Stimulated activated CD4-positive, alpha-beta T cell treated with anti-CD3 and anti-CD28 coated beads, Interleukin-4, amount 100 ng/mL, for 4 hours (primary cell): Measurements from ENCODE around the gene MYCBP2.
"Not testable (repeated sequence)": the region's sequence is repeated elsewhere in the genome, so short reads cannot be mapped to it uniquely, and the experiment has no call there.

Source experiments
- DNase-seq, 2 experiments: peaks; one replicate each; pipeline ENCODE4 v3.0.0-alpha.2; 2020

The MYCBP2 gene

DNA sequence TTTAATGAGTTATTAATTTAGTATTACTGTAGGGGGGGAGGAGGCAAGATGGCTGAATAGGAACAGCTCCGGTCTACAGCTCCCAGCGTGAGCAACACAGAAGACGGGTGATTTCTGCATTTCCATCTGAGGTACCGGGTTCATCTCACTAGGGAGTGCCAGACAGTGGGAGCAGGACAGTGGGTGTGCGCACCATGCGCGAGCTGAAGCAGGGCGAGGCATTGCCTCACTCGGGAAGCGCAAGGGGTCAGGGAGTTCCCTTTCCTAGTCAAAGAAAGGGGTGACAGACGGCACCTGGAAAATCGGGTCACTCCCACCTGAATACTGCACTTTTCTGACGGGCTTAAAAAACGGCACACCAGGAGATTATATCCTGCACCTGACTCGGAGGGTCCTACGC lies 127.9 kb downstream of the MYCBP2 start:
- DNase-seq: not testable (repeated sequence)

DNA sequence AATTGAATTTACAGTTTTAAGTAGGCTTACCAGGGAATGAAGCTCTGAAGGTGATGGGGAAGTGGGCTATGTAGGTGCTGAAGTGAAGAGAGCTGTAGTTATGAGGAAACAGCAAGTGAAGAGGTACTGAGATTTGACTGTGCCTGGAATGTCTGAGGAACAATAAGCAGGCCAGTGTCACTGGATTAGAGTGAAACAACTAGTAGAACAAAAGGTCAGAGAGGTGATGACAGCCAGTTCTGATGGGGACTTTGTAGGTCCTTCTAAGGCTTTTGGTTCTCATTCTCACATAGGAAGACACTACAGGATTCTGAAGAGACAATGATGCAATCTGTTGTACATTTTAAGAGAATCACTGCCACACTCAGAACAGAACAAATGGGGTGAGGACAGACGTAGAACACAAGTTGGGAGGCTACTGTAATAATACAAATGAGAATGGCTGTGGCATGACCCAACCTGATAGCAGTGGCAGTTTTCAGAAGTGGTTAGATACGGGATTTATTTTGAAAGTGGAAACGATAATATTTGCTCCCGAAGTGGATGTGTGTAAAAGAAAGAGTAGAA lies 130.8 kb downstream of the MYCBP2 start:
- DNase-seq: no peak

DNA sequence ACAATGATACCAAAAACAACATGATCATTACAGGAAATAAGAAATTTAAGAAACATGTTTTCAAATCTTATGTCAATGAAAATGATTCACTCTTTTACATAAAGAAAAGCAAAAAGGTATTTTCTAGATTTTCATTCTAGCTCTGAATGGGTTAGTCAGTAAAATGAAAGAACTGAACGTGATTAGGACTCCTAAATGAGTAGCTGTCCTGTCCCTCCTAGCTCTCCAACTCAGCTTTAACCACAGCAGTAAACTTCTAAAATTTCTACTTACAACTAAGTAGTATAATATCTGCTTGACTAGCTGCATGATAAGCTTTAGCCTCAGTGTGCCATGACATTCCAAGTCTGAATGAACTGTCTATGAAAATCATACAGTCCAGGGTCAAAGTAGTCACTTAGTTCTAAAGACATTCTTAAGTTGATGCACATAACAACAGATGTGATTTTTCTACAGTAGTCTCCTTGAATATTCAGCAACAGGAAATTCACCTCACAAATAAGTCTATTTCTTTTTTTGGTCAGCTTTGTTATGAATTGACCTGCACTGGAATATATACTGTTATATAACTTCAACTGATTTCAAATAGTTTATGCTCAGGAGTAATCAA lies 136.4 kb downstream of the MYCBP2 start:
- no peak for DNase-seq

DNA sequence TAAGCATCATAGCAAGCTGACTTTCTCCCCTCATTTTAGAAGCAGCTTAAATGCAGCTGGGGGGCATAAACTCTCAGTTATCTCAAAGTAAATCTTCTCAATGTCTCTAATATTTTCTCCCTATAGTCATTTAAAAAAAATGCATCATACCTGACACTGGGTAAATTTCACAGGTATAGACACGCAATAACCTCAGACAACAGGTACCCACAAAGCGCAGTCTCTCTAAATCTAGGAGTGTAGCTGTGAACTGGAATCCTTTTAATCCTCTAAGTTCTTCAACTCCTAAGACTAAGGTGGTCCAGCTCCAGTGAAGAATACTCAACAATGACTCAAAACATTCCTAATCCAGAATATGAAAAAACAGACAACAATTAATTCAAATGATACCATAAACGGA lies 141.2 kb downstream of the MYCBP2 start:
- DNase-seq: no peak

DNA sequence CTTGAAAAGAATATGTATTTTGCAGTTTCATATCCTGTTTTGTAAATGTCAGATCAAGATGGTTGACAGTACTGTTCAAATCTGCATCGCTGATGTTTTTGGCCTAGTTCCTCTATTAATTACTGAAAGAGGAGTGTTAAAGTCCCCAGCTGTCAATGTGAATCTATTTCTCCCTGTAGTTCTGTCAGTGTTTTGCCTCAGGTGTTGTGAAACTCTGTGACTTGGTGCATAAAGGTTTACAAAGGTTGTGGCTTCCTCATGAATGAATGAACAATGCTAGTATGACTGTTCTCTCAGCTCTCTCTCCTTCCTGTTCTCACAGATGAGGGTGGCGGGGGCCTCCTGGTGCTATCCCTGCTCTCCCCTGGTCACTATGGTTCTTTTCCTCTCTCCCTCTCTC lies 142.4 kb downstream of the MYCBP2 start:
- DNase-seq: no peak

DNA sequence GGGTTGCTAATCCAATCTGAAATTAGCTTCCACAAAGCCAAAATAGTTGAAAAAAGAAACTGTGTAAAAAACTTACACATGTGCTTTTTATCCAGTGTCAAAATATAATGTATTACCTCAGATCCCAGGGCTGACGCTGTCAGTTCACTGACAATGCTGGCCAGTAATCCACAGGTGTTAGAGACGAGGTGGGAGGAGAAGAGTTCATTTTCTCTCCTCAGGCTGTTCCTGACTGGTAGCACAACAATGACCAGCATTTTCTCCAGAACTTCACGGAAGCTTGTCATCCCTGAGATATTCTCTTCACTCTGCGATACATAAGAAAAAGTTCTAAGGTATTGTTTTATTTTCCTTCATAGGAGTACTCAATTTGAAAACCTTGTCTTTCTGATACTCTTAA lies 146.9 kb downstream of the MYCBP2 start:
- no peak for DNase-seq

DNA sequence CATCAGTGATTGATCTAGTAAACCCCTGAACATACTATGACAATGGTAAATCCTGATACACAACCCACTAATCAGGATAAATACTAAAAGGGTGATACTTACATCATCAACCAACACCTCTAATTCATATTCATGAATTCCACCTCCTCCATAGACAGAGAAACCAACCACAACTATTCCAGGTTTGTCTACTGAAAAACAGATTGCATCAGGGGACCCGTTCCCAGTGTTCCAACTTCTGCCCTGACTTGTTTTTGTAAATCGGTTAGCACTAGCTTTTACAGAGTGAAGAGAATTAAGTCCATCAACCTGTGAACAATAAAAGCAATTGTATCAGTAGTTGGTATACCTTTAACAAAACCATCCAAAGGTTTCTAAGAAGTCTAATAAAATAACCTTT lies 149.2 kb downstream of the MYCBP2 start:
- DNase-seq: no peak

DNA sequence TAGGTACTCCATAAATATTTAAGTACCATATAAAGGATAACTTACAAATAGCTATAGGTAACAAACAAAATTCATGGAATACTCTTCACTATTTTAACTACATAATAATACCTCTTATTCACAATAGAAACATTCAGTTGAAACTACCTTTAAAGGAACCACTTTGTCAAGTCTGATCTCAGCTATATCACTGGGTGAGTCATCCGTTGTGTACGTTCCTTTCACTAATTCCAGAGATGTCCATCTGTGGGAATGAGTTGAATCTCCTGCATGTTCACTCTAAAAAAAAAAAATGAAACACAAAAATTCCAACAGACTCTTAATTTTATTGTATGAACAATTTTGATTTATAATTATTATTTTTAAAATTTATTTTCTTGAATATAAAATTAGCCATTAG lies 150.5 kb downstream of the MYCBP2 start:
- no peak for DNase-seq

DNA sequence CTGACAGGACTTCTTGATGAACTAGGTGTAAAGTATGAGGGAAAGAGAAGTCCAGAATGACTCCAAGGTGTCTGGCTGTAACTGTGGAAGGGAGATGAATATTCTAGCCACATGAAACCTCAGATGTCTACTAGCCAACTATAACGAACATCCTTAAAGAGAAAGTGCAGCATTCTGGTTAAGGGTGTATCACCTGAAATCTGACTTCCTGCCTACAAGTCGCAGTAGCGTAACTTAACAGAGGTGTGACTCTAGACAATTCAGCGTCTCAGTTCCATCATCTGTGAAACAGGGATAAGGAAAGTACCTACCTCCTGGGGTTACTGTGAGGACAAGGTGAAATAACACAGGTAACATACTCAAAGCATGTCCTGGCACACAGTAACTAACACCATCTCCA lies 154.2 kb downstream of the MYCBP2 start:
- no peak for DNase-seq

DNA sequence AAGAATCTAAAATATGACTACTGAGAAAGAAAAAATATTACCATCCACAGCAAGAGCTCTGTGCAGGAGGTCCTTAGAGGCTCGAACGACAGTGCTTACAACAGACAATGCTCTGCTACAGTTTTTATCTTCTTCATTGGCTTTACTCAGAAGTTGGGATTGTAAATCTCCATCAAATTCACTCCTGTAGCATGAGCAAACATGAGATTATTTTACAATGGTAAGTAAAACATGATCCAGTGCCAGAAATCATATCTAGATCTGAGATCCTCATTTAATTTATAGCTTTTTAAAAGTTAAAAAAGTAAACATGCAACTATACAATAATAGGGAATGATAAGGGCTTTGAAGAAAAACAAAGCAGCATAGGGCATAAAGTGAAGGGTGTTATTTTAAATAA lies 155.4 kb downstream of the MYCBP2 start:
- no peak for DNase-seq

DNA sequence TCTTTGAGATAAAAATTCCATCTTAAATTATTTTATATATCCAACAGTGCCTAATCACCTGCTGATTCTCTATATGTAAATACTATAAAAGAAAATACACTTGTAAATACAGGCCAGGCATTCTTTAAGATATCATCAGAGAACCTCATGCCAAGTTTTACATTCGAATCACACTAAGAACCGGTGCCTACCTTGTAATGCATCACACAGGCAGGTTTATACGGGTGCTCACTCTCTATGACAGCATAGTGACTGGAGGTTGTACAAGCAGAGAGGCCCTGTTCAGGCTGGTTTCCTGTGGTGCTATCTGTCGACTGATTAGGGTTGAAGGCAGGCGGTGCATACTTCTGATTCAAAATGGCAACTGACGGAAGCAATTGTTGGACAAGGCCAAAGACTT lies 158.7 kb downstream of the MYCBP2 start:
- DNase-seq: no peak

DNA sequence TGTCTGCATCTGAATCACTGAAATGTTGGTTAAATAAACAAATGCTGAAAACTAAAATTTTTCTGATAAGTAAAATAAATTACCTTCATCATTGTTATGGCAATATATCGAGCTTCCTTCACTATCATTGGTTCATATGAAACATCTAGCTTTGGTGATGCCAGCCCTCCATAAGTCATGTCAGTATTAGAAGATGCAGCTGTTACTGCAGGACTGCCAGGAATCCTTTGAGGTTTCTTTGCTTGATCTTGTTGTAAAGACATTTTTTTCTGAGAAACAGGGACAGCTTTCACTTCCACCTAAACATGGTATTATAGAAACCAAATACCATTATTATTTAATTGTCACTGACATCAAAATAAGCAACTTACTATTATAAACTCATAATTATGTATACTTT lies 176.2 kb downstream of the MYCBP2 start:
- no peak for DNase-seq

DNA sequence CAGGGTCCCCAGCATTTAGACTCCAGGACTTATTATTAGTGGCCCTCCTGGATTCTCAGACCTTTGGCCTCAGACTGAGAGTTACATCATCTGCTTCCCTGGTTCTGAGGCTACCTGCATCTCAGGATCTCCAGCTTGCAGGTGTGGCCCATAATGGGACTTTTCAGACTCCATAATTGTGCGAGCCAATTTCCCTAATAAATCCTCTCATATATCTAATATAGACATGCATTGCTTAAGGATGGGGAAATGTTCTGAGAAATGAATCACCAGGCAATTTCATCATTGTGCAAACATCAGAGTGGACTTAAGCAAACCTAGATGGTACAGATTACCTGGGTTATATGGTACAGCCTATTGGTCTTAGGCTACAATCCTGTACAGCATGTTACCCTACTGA lies 183.5 kb downstream of the MYCBP2 start:
- no peak for DNase-seq

DNA sequence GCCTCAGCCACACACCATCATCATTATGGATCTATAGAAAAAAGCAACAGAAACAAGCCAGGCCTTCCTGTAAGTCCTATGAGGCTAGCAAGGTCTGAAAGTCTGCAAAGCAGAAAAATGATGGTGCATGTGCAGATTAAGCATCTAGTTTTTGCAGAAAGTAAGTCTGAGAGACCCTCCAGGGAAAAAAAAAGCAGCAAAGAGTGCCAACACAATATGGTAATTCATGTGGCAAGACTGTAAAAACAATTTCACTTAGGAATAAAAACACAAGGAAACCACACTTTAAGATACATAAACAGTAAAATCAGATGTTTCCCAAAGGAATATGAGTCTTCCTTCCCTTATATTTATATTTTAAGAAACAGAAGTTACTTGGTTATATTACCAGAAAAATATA lies 187.6 kb downstream of the MYCBP2 start:
- no peak for DNase-seq

DNA sequence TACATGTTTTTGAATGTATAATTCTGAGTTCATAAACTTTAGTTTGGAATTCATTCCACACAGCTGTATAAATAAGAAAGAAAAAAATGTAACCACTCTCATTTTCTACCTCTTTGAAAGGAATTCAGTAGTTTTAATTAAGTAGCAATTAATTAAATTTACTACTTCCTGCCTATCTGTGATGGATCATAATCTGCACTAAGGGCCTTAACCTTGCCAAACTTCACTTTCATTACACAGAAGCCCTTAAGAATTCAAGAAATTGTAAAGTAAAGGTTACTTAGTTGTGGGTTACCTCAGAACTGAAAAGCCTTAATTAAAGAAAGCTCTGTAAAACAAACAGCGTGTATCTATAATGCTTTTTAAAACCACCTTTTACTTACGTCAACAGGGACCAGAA lies 188.1 kb downstream of the MYCBP2 start:
- no peak for DNase-seq

DNA sequence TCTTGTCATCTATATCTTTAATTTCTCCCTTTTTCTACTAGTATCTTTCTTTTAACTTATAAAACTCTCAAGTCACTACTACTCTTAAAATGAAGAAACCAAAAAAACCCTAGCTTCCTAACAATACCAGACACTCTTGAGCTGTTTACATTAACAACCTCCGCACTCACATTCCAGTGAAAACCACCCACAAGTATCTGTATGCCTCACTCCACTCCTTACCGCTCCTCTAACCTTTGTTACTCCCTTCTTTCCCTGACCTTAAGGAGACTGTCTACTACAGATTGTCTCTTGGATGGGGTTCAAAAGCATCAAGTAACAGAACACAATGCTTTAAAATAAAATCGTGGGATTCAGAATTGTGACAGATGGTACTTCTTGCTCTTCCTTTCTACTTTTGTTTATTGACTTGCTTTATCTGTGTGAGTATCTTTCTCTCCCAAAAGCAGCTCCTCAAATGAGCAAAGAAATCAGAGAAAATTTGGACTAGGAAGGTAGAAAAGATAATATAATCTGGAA lies 189.9 kb downstream of the MYCBP2 start:
- DNase-seq: no peak

DNA sequence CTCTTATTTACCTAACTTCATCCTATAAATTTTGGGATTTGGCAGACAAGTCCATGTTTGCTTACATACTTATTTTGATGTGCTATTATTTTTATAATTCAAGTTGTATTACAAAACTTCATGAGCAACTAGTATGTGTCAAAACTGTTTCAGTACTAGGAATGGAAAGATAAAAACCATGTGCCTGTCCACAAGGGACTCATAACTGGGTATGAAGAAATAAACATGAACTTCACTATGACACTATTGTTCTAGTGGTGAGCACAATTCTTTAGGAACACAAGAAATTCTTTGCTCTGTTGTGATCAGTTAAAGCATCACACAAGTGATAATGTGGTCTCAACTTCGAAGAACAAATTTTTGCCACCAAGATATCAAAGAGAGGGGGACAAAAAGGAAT lies 202.5 kb downstream of the MYCBP2 start:
- no peak for DNase-seq

DNA sequence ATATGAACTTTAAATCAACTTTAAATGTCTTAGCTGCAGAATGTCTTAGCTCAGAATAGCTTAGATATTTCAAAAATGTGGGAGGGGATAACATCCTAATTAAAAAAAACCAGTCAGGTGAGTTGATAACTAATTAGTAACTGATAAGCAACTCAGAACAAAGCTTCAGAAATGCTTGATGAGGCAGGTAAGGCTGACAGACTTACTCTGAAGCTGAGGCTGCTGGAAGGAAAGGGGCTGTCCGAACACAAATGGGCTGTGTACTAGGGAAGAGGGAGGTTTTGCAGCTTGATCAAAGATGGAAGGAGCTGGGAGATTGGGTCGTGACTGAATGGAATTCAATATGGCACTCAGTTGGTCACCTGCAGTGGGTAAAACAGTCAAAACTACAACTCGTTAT lies 208.8 kb downstream of the MYCBP2 start:
- no peak for DNase-seq

DNA sequence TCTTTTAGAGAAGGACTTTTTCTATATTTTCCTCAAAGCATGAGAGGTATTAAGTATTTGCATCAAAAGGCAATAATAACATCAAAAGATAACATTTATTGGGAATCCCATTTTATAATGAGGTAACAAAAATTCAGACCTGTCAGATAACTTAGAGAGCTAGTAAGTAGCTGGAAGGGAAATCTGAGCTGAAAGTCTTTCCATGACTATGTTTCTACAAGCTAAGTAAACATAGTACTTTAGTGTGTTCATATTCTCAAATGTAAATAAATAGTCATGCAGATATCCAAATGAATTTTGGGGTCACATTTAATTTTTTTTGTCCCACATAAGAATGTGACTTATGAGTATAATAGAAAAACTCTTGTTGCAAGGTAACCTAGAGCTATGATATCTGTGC lies 212.6 kb downstream of the MYCBP2 start:
- DNase-seq: no peak

DNA sequence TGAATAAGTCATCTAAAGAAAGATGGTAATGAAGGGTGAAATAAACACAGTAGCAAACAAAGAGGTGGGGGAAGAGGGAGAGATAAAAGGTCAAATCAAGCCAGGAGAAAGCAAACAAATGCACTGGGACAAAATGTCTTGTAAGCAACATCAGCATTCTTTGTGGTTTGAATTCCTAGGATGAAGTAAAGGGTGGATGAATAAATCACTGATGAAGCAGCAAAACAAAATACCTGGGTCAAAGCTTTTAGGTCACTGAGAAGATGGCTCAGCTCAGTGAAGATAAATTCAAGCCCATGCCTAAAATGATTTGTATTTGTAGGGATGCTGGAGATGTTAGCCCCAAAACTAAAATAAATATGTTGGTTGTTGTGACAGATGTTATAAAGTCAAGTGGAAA lies 213.4 kb downstream of the MYCBP2 start:
- DNase-seq: no peak

DNA sequence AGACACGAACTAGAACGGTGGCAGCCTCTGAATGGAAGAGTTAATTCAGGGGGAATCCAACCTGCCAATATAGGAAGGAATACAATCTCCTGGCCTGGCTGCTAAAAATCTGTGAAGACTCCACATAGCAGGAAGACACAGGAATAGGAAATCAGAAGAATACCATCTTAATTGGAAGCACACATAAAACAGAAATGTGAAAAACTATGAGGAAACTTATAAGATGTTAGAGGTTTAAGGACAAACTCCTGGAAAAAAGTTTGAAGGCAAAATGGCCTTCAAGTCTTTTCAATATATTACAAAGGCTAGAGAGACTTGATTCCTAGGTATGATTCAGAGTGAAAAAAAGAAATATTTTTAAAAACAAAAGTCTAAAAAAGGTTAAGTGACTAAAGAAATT lies 221.8 kb downstream of the MYCBP2 start:
- no peak for DNase-seq

DNA sequence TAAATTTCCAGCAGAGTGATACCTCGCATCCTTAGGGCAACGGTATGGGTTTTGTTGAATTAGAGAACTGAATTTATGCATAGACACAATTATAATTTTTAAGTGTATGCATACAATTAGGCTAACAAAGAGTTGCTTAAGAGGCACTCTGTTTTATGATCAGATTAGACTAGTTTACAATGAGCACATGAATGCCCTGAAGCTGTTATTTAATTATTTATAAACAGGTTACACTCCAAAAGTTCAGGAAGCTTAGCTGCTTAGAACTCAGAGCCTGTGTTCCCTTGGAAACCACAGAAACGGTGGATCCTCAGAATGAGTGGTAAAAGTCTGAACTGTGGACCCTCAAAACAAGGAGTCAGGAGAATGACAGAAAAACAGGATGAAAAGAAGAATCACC lies 227.5 kb downstream of the MYCBP2 start:
- no peak for DNase-seq

DNA sequence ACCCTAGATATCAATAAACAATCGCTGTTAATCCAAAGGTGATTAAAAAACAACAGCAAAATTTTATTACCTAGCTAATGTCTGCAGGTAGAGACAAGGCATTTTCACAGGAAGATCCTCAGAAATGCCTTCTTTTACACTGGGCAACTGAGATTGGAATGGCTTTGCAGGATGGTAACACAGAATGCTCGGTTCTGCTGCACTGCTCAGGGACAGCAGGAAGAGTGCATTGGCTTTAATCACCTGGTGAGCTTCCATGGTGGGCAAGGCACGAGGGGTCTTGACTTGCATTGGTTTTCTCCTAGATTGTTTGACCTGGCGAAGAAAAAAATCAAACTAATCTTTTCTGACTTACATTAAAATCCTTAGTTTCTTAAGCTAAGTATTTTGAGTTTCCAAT lies 231.6 kb downstream of the MYCBP2 start:
- no peak for DNase-seq

DNA sequence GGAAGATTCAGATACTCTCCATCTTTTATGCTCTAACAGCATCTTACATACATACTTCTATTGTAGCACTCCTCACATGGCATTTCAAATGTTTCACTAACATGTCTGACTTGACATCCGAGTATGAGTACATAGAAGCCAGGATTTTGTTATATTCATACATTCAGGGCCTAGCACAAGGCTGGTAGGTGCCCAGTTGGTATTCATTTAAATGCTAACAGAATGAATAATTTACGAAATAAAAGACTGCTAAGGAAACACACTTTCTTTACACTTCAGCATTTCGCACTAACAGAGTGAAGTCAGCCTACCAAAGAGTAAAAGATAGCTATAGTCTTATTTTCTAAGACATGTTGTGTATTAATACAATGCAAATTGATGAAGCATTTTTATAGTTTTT lies 232.1 kb downstream of the MYCBP2 start:
- no peak for DNase-seq

DNA sequence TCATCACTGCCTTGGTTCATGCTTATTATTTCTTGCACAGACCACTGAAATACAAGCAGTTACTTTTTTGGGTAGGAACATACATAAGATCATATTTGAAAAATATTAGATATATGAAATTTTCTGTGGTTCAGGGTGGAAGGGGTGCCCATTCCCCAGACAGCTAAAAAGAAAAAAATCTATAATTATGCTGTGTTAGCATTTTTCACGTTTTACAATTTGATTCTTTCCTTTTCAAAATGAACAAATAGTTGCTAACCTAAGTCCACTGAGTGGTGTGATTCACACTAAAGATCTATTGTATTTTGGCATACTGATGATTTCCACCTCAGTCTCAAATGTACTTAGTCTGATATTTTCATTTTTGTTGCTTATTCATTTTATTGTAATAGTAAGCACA lies 233.2 kb downstream of the MYCBP2 start:
- no peak for DNase-seq
